Activated CD8-positive, alpha-beta memory T cell treated with anti-CD3 and anti-CD28 coated beads for 36 hours (primary cell): Measurements from ENCODE around the gene PDIA5. TPM values are rescaled to one million over a fixed set of nuclear protein-coding genes. Genes with fewer than 3 reads are reported as not detected.

Source experiments
- CTCF ChIA-PET: fragments of 350-600 bp; sonication (Branson Sonifier 250); formaldehyde crosslinking; loops from one replicate; lab custom pipeline; 2021; ENCODE audit warnings: antibody characterized with exemption; lab: Charles Lee
- POLR2A ChIA-PET: fragments of 350-600 bp; sonication (Branson Sonifier 250); formaldehyde crosslinking; loops from one replicate; lab custom pipeline; 2021; ENCODE audit warnings: antibody characterized with exemption; lab: Charles Lee
- total RNA-seq, 2 experiments: library from RNA; stranded (reverse); gene quantifications; one replicate each; pipeline ENCODE4 v1.2.3, GENCODE V29; 2021

PDIA5 gene
- total RNA-seq, 2 experiments from 2014 or later = 19.7 to 23.8 TPM

DNA sequence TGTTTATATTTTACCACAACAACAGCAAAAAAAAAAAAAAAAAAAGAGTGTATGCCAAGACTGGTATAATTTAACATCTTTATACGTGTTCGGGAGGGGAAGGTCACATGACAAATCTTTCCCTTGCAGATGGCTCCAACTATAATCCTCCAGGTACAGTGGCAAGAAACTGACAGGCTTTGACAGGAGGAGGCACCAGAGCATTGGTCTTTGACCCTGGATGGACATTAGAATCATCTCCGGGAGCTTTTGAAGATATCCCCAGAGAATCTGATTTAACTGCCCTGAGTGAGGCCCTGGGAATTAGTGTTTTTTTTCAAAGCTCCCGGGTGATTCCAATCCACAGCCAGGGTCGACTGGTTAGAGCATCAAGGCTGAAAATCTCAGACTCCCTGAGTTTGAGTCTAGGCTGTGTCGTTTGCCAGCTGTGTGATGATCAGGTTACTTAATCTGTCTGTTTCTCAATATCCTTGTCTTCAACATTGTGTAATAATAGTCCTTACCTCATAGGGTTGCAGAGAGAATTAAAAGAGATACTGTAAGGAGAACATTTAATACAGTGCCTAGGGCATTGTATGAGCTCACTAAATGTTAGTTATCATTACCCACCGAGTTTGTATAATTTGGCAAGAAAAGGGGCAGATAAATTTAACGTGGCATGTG, 30.3 kb upstream of the PDIA5 start:
- POLR2A ChIA-PET = no interaction called here

DNA sequence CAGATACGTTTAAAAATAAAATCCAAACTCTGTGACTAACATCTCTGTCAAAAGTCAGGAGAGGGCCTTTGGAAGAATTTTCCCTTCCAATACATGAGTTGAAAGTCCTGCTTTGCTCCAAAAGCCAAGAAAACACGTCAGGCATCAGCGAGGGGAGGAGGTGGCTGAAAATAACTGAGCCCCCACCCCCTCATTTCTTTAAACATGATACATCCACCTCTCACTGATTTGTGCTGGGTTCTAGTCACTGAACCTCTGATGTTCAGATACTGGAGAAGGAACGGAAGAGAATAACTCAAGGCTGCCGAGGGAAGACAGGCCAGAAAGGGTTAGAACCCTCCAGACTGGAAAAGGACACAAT, 29.8 kb upstream of the PDIA5 start:
- POLR2A ChIA-PET = no interaction called here
- CTCF ChIA-PET = no interaction called here

More for the DNA sequence above, 30.3 kb upstream of the PDIA5 start:
- CTCF ChIA-PET = no interaction called here

DNA sequence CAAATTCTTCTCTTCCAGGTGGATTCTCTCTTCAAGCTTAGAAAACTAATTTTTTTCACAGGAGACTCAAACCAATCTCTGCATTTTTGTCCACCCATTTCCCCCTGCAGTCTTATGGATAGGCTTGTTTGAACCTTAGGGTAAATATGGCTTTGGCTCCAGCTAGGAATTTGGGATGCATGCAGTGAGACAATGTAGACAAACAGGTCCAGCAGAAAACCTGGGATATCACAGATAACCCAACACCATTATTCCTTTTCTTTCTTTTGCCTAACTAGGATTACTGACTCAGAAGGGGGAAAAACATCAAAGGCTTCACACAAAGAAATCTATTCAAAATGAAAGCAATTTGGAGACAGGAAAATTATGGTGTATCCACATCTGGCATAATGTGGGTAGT, 28.1 kb upstream of the PDIA5 start:
- POLR2A ChIA-PET = no interaction called here
- CTCF ChIA-PET = no interaction called here

DNA sequence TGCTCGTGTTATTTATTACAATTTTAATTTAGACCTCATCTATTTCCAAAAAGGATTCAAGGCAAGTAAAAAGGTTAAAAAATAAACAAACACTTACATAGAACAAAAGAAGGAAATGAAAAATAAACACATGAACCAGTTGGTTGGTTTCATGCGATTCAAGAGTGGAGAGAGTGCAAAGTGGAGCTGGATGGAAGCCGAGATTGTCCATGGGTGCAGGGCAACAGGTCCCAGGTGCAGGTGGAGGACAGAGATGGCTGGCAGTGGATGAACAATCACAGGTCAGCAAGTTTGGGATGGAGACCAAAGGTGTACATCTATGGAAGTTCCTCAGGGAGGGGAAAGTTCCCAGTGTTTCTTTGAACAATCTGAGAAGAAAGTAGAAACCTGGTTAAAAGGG, 27.6 kb upstream of the PDIA5 start:
- POLR2A ChIA-PET = no interaction called here
- CTCF ChIA-PET = no interaction called here

DNA sequence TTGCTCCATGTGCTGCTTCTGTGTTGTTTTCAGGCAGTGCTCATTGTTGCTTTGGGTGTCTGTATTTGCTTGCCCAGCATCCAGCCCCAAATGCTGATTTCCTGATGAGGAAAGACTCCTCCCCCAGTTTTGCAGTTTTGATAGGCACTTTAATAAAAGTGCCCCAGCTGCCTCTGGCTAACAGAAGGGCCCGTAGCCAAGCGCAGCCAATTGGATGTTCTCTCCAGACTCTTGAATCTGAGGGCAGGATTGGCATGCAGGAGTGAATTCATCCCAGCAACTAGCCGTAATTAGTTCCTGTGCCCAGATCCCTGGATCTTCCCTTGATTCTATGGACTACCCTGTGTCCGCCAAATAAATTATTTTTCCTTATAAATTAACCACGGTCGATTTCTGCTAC, 24.4 kb upstream of the PDIA5 start:
- POLR2A ChIA-PET = no interaction called here
- CTCF ChIA-PET = interaction anchor here (0.8 kb wide), 1 partner anchor 159 kb away, joined by 3 read pairs; no protein-coding TSS in a partner anchor

DNA sequence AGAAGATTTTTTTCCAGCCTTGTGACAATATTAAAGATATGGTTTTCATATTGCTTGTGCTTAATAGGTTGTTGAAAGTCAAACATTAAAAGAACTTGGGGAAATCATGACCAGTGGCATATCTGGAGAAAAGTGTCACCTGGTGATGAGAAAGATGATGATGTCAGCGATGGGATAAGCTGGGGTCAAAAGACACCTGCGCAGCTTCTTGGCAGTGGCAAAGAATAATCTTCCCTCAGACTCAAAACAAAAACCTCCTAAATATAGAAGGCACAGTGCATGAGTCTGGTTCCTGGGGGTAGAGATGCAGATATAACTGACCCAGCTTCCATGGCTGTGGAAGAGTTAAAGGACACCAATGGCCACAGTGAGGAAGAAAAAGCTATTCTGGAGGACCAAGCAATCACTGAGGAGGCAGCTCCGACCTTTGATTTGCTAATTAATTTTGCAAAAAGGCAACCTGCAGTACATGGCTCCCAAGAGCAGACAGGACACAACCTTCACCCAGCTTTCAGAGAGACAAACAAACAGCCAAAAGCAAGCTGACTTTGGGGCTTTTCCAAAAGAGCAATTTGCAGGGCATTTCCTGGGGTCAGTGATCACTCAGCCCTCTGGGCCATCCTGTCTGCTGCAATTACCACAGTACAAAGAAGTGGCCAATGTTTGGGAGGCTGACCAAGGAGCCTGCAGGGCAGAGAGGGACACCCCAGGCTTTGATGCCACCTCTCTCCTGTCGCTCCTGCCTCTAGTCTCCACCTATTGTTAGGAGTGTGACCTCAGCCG, 21.7 kb upstream of the PDIA5 start:
- CTCF ChIA-PET = interaction anchor here (2.0 kb wide), 1 partner anchor 15 kb away, joined by 6 read pairs; no protein-coding TSS in a partner anchor
- POLR2A ChIA-PET = no interaction called here

DNA sequence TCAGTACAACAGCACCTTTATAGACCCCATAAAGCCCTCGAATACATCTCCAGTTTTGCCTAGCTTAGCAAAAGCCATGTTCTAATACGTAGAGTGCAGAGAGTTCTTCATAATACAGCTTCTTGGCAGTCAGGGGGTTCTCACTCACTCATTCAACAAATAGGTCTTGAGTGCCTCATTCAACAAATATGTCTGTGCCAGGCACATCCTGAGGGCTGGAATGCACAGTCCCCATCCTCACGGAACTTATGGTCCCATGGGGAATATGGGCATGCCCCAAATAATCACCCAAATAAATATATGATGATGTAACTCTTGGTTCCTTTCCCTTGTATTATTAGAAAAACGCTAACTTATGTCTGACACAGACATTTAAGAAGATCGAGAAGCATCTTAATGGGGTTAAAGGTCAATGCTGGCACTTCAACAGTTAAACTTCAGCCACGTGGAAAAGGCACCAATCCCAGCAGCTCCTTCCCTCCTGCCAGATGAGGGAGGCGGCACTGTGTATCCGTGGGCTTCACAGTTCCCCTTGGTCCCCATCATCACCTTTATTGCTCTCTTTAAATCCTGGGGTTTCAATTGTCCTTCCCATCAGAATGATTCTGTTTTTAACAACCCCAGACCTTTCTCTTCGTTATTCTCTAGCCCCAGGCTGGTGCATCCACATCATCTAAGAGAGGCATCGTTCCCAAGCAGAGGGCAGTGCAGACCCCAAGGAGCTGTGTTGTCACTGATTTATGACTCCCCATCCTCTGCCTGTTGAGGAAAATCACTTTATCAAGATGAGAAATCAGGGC, 20.4 kb upstream of the PDIA5 start:
- POLR2A ChIA-PET = no interaction called here
- CTCF ChIA-PET = no interaction called here

DNA sequence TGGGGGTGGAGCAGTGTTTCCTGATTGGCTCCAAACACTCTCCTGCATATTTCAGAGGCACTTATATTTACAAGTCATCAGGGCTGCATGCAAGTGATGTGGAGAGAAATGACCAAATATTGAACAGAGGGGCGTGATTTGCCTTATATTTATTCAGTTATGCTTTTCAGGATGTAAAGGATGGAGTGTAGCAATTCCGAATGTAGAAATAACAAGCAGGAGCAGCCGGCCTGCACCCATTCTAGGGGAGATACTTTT, 19.8 kb upstream of the PDIA5 start:
- ChIA-PET CTCF (no interaction called here), POLR2A (no interaction called here)

DNA sequence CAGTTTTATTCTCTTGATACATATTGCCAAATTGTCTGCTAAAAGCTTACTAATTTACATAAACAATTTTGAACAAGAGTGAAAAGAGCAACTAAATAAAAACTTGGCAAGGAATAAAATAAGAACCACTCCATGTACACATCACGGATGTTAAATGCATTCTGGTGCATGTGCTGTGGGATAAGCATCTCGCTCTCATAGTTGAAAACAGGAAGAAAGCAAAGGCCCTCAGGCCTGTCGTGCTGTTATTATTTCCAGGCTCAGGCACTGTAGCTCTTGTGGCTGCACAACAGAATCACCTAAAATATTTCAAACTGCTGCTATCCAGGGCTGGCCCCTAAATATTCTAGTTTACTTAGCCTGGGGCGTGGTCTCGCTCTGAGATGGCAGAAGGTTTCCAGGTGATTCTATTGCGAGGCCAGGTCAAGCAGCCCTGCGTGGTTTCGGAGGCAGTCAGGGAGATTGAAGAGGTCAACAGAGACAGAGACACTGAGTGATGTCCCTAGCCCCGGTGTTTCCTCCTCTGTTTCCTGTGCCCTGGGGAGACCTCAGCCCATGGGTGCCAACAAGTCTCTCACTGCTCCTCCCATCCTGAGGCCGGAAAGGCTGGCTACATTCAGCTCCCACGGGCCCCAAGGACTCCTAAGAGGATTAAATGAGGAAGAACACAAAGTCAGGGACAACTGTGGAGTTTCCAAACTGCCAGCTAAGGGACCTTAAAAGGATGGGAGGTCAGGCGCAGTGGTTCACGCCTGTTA, 18.2 kb upstream of the PDIA5 start:
- CTCF ChIA-PET = no interaction called here
- POLR2A ChIA-PET = no interaction called here

DNA sequence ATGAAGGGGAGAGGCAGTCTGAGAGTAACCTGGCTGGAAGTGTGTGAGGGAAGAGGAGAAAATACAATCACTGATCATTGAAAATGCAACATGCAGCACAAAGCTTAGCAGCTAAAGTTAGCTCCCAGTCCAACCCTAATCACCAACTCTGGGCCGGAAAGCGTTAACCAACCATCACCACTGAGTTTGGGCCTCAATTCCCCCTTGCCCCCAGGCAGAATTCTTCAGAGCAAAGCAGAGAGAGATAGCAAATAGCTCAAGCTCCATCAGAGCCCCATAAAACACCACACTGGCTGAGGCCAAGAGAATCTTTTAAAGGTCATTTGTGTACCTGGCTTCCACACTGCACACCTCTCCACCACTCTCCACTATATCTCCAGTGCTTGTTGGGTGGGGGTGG, 16.2 kb upstream of the PDIA5 start:
- ChIA-PET POLR2A (no interaction called here), CTCF (interaction anchor here (1.2 kb wide), 1 partner anchor 12 kb away, joined by 3 read pairs; no protein-coding TSS in a partner anchor)

DNA sequence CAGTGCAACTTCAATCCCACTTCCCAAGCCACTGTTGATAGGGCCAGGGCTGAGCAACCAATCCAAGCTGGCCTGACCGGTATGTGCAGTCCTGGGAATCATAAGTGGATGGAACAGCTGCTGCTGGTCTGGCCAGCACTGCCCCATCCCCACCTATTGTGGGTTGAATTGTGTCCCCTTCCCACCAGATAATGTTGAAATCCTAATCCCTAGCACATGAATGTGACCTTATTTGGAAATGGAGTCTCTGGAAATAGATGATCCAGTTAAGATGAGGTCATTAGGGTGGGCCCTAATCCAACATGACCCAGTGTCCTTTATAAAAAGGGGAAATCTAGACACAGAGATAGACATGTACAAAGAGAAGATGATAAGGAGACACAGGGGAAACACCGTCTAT, 13.7 kb upstream of the PDIA5 start:
- ChIA-PET POLR2A (no interaction called here), CTCF (no interaction called here)

DNA sequence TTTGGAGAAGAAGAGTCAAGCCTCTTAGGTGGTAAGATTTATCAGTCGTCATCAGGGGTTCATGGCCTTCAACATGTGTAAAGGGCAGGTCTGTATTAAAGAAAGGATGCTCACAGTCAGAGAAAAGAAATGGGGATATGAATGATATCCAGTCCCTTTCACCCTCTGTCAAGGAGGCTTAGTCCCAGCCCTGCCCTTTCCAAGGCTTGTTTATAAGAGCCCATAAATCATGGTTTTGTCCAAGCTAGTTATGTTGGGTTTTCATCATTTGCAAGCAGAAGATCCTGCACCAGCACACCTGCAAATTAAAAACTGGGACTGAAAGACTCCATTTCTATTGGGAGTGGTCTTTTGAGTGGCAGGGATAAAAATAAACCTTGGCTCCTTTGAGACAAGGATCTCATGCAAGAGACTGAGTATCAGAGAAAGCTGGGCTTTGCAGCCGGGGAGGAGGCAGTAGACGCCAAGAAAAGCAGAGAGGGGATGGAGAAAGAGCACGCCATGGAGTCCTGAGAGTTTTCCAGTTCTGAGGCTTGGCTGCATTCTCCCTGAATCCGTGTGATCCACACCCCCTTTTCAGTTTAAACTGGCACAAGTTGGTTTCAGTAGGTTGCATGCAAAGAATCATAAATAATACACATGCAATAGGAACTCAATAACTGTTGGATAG, 12.6 kb upstream of the PDIA5 start:
- CTCF ChIA-PET = no interaction called here
- POLR2A ChIA-PET = no interaction called here

DNA sequence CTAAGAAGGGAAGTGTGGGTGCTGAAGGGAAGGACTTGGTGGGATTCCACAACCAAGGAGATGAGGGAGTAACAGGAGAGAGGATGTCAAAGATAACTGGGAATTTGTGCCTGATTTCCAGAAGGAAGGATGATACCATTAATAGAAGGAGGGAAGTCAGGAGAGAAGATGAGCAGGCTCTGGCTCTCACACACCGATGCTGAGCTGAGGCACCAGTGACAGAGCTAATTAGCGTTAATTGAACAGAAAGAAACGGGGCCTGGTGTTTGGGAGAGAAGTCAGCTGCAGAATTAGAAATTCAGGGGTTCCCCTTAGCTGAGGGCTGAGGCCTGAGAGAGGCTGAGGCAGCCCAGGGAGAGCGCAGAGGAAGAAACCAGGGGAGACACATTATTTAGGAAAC, 11.9 kb upstream of the PDIA5 start:
- ChIA-PET POLR2A (no interaction called here), CTCF (no interaction called here)

DNA sequence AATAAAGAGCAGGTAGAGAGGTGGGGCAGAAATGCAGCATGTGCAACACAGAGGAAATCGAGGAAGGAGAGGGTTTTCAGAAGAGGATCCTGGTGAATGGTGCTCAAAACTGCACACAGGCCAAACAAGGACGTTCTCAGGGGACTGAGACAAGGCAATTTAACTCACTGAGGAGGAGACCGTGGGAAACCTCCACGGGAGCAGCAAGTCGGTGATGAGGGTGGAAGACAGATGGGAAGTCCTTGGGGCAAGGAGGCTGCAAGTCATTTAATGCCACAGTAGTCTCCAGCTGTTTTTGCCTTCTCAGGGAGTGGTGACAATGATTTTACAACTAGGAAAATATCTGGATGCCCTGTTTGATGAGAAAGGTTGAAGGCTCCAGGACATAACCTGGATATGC, 11.5 kb upstream of the PDIA5 start:
- ChIA-PET CTCF (no interaction called here), POLR2A (no interaction called here)

DNA sequence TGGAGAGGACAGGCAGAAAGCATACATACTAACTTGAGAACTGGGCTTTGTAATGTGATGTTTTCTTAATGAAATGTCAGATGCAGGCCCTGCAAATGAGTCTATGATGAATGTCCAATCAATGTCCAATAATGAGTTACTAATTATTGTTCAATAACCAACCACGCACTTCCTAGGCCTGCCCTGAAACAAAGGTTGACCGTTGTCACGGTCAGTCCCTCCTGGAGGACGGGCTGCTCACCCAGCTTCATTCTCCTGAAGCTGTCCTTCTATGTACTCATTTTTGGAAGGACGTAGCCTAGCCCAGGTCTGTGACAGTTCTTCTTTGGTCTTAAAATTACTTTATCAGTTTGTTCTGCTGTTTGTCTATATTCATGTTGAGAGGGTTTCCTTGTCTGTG, 8.3 kb upstream of the PDIA5 start:
- CTCF ChIA-PET = no interaction called here
- POLR2A ChIA-PET = no interaction called here

DNA sequence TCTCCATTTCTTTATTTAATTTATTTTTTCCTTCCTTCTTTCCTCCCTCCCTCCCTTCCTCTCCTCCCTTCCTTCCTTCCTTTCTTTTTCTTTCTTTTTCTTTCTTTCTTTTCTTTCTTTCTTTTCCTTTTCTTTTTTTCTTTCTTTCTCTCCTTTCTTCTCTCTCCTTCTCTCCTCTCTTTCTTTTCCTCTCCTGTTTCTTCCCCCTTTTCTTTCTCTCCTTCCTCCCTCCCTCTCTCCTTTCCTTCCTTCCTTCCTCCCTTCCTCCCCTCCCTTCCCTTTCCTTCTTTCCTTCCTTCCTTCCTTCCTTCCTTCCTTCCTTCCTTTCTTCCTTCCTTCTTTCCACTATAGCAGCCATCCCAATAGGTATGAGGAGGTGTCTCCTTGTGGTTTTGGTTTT, 6.8 kb upstream of the PDIA5 start:
- POLR2A ChIA-PET = no interaction called here
- CTCF ChIA-PET = no interaction called here

DNA sequence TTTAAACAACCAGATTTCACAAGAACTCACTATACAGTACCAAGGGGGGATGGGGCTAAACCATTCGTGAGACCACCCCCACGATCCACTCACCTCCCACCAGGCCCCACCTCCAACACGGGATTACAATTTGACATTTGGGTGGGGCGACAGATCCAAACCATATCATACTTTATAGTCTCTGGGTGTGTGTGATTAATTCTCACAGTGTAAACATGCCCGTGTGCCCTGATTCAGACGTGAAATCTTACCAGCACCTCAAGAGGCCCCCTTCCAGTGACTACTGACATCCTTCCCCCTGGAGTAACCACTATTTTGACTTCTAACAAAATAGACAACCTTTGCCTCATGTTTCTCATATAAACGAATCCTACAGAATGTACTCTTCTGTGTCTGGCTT, 5.0 kb upstream of the PDIA5 start:
- CTCF ChIA-PET = no interaction called here
- POLR2A ChIA-PET = no interaction called here

DNA sequence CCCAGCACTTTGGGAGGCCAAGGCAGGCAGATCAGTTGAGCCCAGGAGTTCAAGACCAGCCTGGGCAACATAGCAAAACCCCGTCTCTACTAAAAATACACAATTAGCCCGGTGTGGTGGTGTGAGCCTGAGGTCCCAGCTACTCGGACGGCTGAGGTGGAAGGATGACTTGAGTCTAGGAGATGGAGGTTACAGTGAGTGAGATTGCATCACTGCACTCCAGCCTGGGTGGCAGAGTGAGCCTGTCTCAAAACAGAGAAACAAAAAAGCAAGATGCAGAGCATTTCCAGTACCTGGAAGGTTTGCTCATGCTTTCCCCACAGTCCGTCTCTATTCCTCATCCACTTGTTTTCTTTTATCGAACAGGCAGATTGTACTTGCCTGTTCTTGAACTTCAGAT, 3.8 kb upstream of the PDIA5 start:
- ChIA-PET CTCF (interaction anchor here (1.0 kb wide), 2 partner anchors 13 to 35 kb away, joined by 3 to 5 read pairs; partner anchors contain the start of gene SEMA5B), POLR2A (no interaction called here)

DNA sequence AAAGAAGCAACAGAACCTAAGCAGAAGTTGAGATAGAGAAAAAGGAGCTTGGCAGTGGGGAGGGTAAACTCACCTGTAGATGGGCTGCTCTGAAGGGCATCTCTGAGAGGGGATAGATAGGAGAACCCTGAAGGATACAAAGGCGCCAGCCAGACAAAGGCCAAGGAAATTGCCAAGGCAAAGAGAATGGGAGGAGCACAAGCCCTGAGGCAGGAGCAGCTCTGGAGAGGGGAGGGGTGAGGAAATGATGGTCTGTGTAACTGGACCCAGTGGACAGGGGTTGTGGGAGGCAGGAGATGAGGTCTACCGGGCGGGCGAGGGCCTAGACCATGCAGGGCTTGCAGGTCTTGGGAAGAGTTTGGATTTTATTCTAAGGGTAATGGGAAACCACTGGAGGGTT, 2.3 kb upstream of the PDIA5 start:
- ChIA-PET POLR2A (no interaction called here), CTCF (interaction anchor here (1.1 kb wide), 1 partner anchor 9 kb away, joined by 3 read pairs; no protein-coding TSS in a partner anchor)
